K562 (cell line): Measurements from ENCODE around the gene GTF3C1. TPM values are rescaled to one million over a fixed set of nuclear protein-coding genes. Genes with fewer than 3 reads are reported as not detected.

Experiments used
- ATAC-seq: fragments of 200-7000 bp; cut with Tn5 transposase; 3 replicates; pipeline ENCODE4 v1.9.1; 2020; ENCODE audit warnings: moderate library complexity
- BruUV-seq: library from RNA; stranded (reverse); fragments of 400-500 nt; replicated peaks from 2 replicates; lab custom pipeline; 2021; lab: Mats Ljungman, UMichigan
- CTCF ChIA-PET: fragments of 300-600 bp; formaldehyde crosslinking; extraction: SDS; loops from one replicate; lab custom pipeline; 2021; ENCODE audit warnings: low intra/inter-chr PET ratio; lab: Yijun Ruan, JAX
- POLR2A ChIA-PET: fragments of 300-600, 350-650 bp; sonication (Branson Sonifier 250); formaldehyde crosslinking; extraction: SDS; loops from one replicate; lab custom pipeline; 2021; ENCODE audit warnings: antibody characterized with exemption, inconsistent platforms; lab: Yijun Ruan, JAX
- DNase-seq, 4 experiments: peaks; one replicate each; pipeline versions ENCODE4 v3.0.0 to v3.0.0-alpha.2; 2011 to 2018; ENCODE audit warnings: low spot score in 3 of 4, mixed read lengths in 3 of 4; ENCODE audit errors: extremely low read depth in 1 of 4
- FAIRE-seq: peaks from 2 replicates; lab custom pipeline; 2011; peaks lifted over from hg19 to GRCh38; lab: Jason Lieb, UNC
- H2AFZ ChIP-seq: 2 replicates; pipeline ENCODE4 v1.6.0; 2011; ENCODE audit warnings: low read depth, low read length, control low read depth, inconsistent platforms
- H3K27ac ChIP-seq: fragments of 200-600 bp; 3 replicates; pipeline ENCODE4 v1.8.0; 2011; ENCODE audit warnings: low read depth, mild to moderate bottlenecking, control low read depth, inconsistent platforms, low read length, moderate library complexity, mixed read lengths; ENCODE audit errors: extremely low read depth
- H3K27me3 ChIP-seq, 2 experiments: fragments of 300-600 bp in 1 of 2; 2 replicates in 1 of 2; 3 replicates in 1 of 2; pipeline versions ENCODE4 v1.6.0 to v1.8.0; 2011; ENCODE audit warnings: inconsistent platforms in 2 of 2, low read length in 2 of 2, mild to moderate bottlenecking in 1 of 2, mixed read lengths in 1 of 2, moderate library complexity in 1 of 2; ENCODE audit not compliant: control insufficient read depth in 2 of 2, insufficient read depth in 2 of 2
- H3K36me3 ChIP-seq: fragments of 300-600 bp; 3 replicates; pipeline ENCODE4 v1.8.0; 2011; ENCODE audit warnings: mild to moderate bottlenecking, low read length, inconsistent platforms; ENCODE audit not compliant: control insufficient read depth, insufficient read depth
- H3K4me1 ChIP-seq, 2 experiments: fragments of 200-600 bp in 1 of 2; replicated peaks in 1 of 2; 2 replicates in 1 of 2; 3 replicates in 1 of 2; pipeline versions ENCODE4 v1.5.1 to v1.8.0; 2011; ENCODE audit warnings: inconsistent platforms in 2 of 2, low read length in 2 of 2, mild to moderate bottlenecking in 1 of 2, mixed read lengths in 1 of 2, moderate library complexity in 1 of 2; ENCODE audit not compliant: control insufficient read depth in 2 of 2, insufficient read depth in 2 of 2
- H3K4me2 ChIP-seq: 2 replicates; pipeline ENCODE4 v1.6.1; 2011; ENCODE audit warnings: low read length, control low read depth, inconsistent platforms, mixed read lengths; ENCODE audit not compliant: insufficient read depth
- H3K4me3 ChIP-seq: fragments of 200-600 bp; sonication (generic), shearing (Covaris generic); 2 replicates; pipeline ENCODE4 v1.5.1; 2016; ENCODE audit warnings: control low read depth, inconsistent platforms
- H3K79me2 ChIP-seq: fragments of 200-600 bp; 3 replicates; pipeline ENCODE4 v1.8.0; 2011; ENCODE audit warnings: low read length, inconsistent platforms; ENCODE audit not compliant: control insufficient read depth, insufficient read depth
- H3K9ac ChIP-seq, 2 experiments: 2 replicates each; pipeline versions ENCODE4 v1.6.0 to v1.6.1; 2011; ENCODE audit warnings: low read depth in 2 of 2, low read length in 2 of 2, control low read depth in 1 of 2, inconsistent platforms in 1 of 2, mild to moderate bottlenecking in 1 of 2, mixed read lengths in 1 of 2; ENCODE audit not compliant: insufficient read depth in 1 of 2
- H3K9me1 ChIP-seq: one replicate; pipeline ENCODE4 v1.6.0; 2011; ENCODE audit warnings: inconsistent platforms, mild to moderate bottlenecking, low read length, moderate library complexity; ENCODE audit not compliant: control insufficient read depth, insufficient read depth
- H3K9me3 ChIP-seq: replicated peaks from 2 replicates; pipeline ENCODE4 v1.5.1; 2011; ENCODE audit warnings: low read depth, low read length, inconsistent platforms; ENCODE audit not compliant: control insufficient read depth, insufficient read depth
- H4K20me1 ChIP-seq: replicated peaks from 2 replicates; pipeline ENCODE4 v1.6.1; 2011; ENCODE audit warnings: low read length, inconsistent platforms, mixed read lengths; ENCODE audit not compliant: control insufficient read depth, insufficient read depth
- ETV6 ChIP-seq, 3 experiments: fragments of 150-350 bp in 1 of 3; sonication (generic) in 1 of 3; formaldehyde crosslinking in 1 of 3; IDR thresholded peaks; 2 replicates each; pipeline versions ENCODE4 v1.6.1 to v1.8.0; 2014 to 2022; ENCODE audit warnings: borderline replicate concordance in 2 of 3, low read depth in 2 of 3, antibody characterized with exemption in 1 of 3, low read length in 1 of 3, mild to moderate bottlenecking in 1 of 3, missing genetic modification reagents in 1 of 3
- HMG20A ChIP-seq: fragments of 450-650 bp; formaldehyde crosslinking; conservative IDR thresholded peaks from 2 replicates; pipeline ENCODE4 v1.4.0; 2020; ENCODE audit warnings: mild to moderate bottlenecking, mixed read lengths
- RB1 ChIP-seq: fragments of 450-650 bp; IDR thresholded peaks from 2 replicates; pipeline ENCODE4 v1.6.1; 2017; ENCODE audit warnings: low read depth, mild to moderate bottlenecking
- SETDB1 ChIP-seq: IDR thresholded peaks from one replicate; pipeline ENCODE4 v1.6.1; 2012; ENCODE audit warnings: low read length, control low read depth, inconsistent platforms
- ZNF384 ChIP-seq: IDR thresholded peaks from 2 replicates; pipeline ENCODE4 v1.6.1; 2012; ENCODE audit warnings: low read depth, low read length, improper control_type of control experiment
- WGBS: fragments of 100-300 bp; shearing (Covaris generic); methylation state at CpG from one replicate; pipeline ENCODE4 v1.1.6; 2016; ENCODE audit warnings: low coverage, mixed read lengths; ENCODE audit not compliant: insufficient coverage; ENCODE audit errors: missing lambda C conversion rate; 5-methylcytosine and 5-hydroxymethylcytosine counted together
- in situ Hi-C: fragments of 300-500 bp; cut with MboI; formaldehyde crosslinking; loops from 4 replicates; pipeline ENCODE4 v1.15.0; 2018; ENCODE audit warnings: inconsistent platforms, mixed read lengths
- intact Hi-C: fragments of 100-400 bp; cut with micrococcal nuclease; formaldehyde crosslinking; loops from 2 replicates; pipeline ENCODE4 v1.14.2; 2022
- polyA plus RNA-seq, 8 experiments: library from polyadenylated mRNA; depleted of rRNA in 4 of 8; stranded (reverse) in 5 of 8; unstranded in 3 of 8; fragments of >200 nt; fragmentation: Nextera tagmentation in 2 of 8; fragmentation: Illumina TruSeq in 1 of 8; extraction: Ambion mirVana in 2 of 8; extraction: Trizol in 1 of 8; gene quantifications; 2 replicates each; pipeline versions ENCODE4 v1.2.1 to v1.2.3, GENCODE V29; 2011 to 2014; ENCODE audit warnings: inconsistent platforms in 1 of 8, missing spikeins in 1 of 8
- total RNA-seq, 7 experiments: library from RNA; depleted of rRNA in 6 of 7; stranded (reverse); fragments of >200 nt in 6 of 7; fragmentation: Illumina TruSeq in 2 of 7; extraction: Trizol in 2 of 7; gene quantifications; 2 replicates each; pipeline versions ENCODE4 v1.2.1 to v1.2.3, GENCODE V29; 2011 to 2021; ENCODE audit warnings: low replicate concordance in 1 of 7
- TF ChIP-seq, protein P1 (sequence below): sonication (generic); formaldehyde crosslinking; IDR thresholded peaks from 2 replicates; pipeline ENCODE4 v1.8.1; 2023; ENCODE audit warnings: mild to moderate bottlenecking, missing genetic modification reagents
- TF ChIP-seq, protein P2 (sequence below), 3 experiments: IDR thresholded peaks in 2 of 3; conservative IDR thresholded peaks in 1 of 3; 2 replicates each; pipeline ENCODE4 v1.5.1; 2011 to 2012; ENCODE audit warnings: low read length in 3 of 3, mild to moderate bottlenecking in 3 of 3, control low read depth in 2 of 3, improper control_type of control experiment in 1 of 3, inconsistent platforms in 1 of 3, low read depth in 1 of 3, mixed read lengths in 1 of 3, moderate library complexity in 1 of 3; ENCODE audit not compliant: insufficient read depth in 2 of 3
- TF ChIP-seq, protein P3 (sequence below): fragments of 250-450 bp; sonication (Bioruptor Pico); IDR thresholded peaks from 2 replicates; pipeline ENCODE4 v1.8.0; 2021; ENCODE audit warnings: moderate library complexity, mild to moderate bottlenecking, inconsistent platforms

GTF3C1 gene
- total and polyA plus RNA-seq, 9 of the 15 experiments (the other 6 are each of a cell fraction or from before 2014, with no cell fraction given), result 0.72 to 63.6 (median 30.9) TPM

DNA sequence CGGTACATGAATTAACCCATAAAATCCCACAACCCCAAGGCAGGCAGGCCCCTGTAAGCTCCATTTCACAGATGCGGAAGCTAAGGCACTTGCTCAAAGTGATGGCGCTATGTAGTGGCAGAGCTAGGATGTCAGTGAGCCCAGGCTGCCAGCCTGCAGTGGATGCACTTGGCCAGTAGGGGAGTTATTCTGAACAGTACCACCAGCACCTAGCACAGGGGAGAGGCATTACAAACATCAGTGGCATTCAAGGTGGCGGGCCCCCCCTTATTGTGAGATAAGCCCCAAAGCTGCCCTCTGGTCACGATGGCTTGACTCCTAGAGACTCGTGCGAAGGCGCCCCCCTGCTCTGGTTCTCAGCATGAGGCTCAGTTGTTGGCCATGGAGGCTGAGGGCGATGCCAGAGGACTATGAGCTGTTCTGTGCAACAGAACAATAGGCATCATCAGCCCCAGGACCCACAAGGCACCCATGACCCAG lies 33.8 kb downstream of the GTF3C1 start:
- H3K9ac ChIP-seq, result no peak overlapping the region
- no peaks in the 10 kb centered on the region for H3K9me3 ChIP-seq
- no peaks in the 10 kb centered on the region for H3K79me2 ChIP-seq
- BruUV-seq, result no TSS peak
- in situ Hi-C loops (no loop called here), intact Hi-C loops (no loop called here)
- H3K4me3 ChIP-seq, result no peak overlapping the region
- peaks cover 50% of the 10 kb centered on the region; the same call in 2 of the 3 replicates for H3K36me3 ChIP-seq
- H3K9me1 ChIP-seq, result no peaks in the 10 kb centered on the region
- H3K27ac ChIP-seq, result no peak overlapping the region
- peak; percentile 88 for ATAC-seq
- DNase-seq, result peak; percentile 39 to 62 (median 50)
- TF ChIP-seq, protein P1, sequence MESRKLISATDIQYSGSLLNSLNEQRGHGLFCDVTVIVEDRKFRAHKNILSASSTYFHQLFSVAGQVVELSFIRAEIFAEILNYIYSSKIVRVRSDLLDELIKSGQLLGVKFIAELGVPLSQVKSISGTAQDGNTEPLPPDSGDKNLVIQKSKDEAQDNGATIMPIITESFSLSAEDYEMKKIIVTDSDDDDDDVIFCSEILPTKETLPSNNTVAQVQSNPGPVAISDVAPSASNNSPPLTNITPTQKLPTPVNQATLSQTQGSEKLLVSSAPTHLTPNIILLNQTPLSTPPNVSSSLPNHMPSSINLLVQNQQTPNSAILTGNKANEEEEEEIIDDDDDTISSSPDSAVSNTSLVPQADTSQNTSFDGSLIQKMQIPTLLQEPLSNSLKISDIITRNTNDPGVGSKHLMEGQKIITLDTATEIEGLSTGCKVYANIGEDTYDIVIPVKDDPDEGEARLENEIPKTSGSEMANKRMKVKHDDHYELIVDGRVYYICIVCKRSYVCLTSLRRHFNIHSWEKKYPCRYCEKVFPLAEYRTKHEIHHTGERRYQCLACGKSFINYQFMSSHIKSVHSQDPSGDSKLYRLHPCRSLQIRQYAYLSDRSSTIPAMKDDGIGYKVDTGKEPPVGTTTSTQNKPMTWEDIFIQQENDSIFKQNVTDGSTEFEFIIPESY (CRISPR knock-in tag), result peak; percentile 54; the same call in 1 of the 2 replicates
- TF ChIP-seq ZNF384 (no peak), HMG20A (CRISPR knock-in tag) (no peak), SETDB1 (no peak), RB1 (no peak), ETV6 (IDR thresholded peaks at IDR 0.05; ENCODE audit: borderline replicate concordance in 1 of 2, low read depth in 2 of 2, low read length in 1 of 2) (no peak), ETV6 (CRISPR knock-in tag; IDR thresholded peaks at IDR 0.05; ENCODE audit: borderline replicate concordance) (no peak)
- TF ChIP-seq, protein P2, sequence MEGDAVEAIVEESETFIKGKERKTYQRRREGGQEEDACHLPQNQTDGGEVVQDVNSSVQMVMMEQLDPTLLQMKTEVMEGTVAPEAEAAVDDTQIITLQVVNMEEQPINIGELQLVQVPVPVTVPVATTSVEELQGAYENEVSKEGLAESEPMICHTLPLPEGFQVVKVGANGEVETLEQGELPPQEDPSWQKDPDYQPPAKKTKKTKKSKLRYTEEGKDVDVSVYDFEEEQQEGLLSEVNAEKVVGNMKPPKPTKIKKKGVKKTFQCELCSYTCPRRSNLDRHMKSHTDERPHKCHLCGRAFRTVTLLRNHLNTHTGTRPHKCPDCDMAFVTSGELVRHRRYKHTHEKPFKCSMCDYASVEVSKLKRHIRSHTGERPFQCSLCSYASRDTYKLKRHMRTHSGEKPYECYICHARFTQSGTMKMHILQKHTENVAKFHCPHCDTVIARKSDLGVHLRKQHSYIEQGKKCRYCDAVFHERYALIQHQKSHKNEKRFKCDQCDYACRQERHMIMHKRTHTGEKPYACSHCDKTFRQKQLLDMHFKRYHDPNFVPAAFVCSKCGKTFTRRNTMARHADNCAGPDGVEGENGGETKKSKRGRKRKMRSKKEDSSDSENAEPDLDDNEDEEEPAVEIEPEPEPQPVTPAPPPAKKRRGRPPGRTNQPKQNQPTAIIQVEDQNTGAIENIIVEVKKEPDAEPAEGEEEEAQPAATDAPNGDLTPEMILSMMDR (IDR thresholded peaks at IDR 0.05 in 2 of 3, conservative IDR thresholded peaks at IDR 0.05 in 1 of 3; ENCODE audit: insufficient read depth in 2 of 3, low read depth in 1 of 3, low read length in 3 of 3), result peak; percentile 44 to 62 (median 45)
- TF ChIP-seq, protein P3, sequence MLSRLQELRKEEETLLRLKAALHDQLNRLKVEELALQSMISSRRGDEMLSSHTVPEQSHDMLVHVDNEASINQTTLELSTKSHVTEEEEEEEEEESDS (CRISPR knock-in tag), result no peak
- no peaks in the 10 kb centered on the region for H3K27me3 ChIP-seq
- 90% methylated on average over 9 of the region's 9 CpGs for WGBS
- ChIA-PET CTCF (no interaction called here), POLR2A (no interaction called here)
- no peak overlapping the region for H3K4me2 ChIP-seq
- no peaks in the 10 kb centered on the region for H3K4me1 ChIP-seq
- FAIRE-seq, result peak; percentile 75
- peaks cover 10% of the 10 kb centered on the region; the same call in 1 of the 2 replicates for H4K20me1 ChIP-seq
- H2AFZ ChIP-seq, result no peak overlapping the region
